ENCODE measurements around the gene APOE. TPM values are rescaled to one million over a fixed set of nuclear protein-coding genes. Genes with fewer than 3 reads are reported as not detected.
A peak's percentile ranks its signal among the peaks of the same experiment; 100 is the strongest.

Gene APOE
- total and polyA plus RNA-seq, 2 of the 8 experiments (the other 6 are each of a cell fraction or from before 2014, with no cell fraction given): 629 to 1,258 TPM

DNA sequence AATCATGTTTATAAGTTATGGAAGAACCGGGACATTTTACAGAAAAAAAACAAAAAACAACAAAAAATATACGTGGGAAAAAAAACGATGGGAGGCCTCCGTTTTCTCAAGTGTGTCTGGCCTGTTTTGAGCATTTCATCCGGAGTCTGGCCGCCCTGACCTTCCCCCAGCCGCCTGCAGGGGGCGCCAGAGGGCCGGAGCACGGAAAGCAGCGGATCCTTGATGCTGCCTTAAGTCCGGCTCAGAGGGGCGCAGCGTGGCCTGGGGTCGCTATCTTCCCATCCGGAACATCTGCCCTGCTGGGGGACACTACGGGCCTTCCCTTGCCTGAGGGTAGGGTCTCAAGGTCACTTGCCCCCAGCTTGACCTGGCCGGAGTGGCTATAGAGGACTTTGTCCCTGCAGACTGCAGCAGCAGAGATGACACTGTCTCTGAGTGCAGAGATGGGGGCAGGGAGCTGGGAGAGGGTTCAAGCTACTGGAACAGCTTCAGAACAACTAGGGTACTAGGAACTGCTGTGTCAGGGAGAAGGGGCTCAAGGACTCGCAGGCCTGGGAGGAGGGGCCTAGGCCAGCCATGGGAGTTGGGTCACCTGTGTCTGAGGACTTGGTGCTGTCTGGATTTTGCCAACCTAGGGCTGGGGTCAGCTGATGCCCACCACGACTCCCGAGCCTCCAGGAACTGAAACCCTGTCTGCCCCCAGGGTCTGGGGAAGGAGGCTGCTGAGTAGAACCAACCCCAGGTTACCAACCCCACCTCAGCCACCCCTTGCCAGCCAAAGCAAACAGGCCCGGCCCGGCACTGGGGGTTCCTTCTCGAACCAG lies 1.8 kb upstream of the APOE start (continued):
- TF ChIP-seq TAF1 (IDR thresholded peaks at IDR 0.05; ENCODE audit: low read depth, low read length) (0 out of 2 replicates have a peak, but pooled peaks have one; percentile 14), USF2 (IDR thresholded peaks at IDR 0.05; ENCODE audit: low read length) (0 out of 2 replicates have a peak, but pooled peaks have one; percentile 13), CTCF (IDR thresholded peaks at IDR 0.05; ENCODE audit: control extremely low read depth in 1 of 3, insufficient read depth in 1 of 3, low read depth in 1 of 3, low read length in 3 of 3) (peak; percentile 94 to 95 (median 94)), POLR2A (IDR thresholded peaks at IDR 0.05; ENCODE audit: control extremely low read depth in 1 of 2, low read depth in 2 of 2, low read length in 2 of 2) (peak in 1 of 2 experiments; percentile 79; a peak in 2 of 3 replicates)

All from H1 (cell line).